ENCODE results near the gene MAD2L2.
"Not testable (repeated sequence)": the region's sequence is repeated elsewhere in the genome, so short reads cannot be mapped to it uniquely, and the experiment has no call there.

MAD2L2 gene

GRCh38 chr1:11645670-11646265 is 35.2 kb downstream of the MAD2L2 start:
- DNase-seq: peak; percentile 71
- in situ Hi-C loops (cut with HindIII; ENCODE audit: low pct_ligation_motif_present, low pct_unique_long_range_greater_than_20kb, low sequenced_read_pairs): no loop called here

GRCh38 chr1:11645270-11645669 is 35.7 kb downstream of the MAD2L2 start:
- in situ Hi-C loops (cut with HindIII; ENCODE audit: low pct_ligation_motif_present, low pct_unique_long_range_greater_than_20kb, low sequenced_read_pairs): no loop called here
- DNase-seq: no peak

- no peak for DNase-seq
- in situ Hi-C loops (cut with HindIII; ENCODE audit: low pct_ligation_motif_present, low pct_unique_long_range_greater_than_20kb, low sequenced_read_pairs): no loop called here
Observed at GRCh38 chr1:11643782-11644181, 37.2 kb downstream of the MAD2L2 start.

GRCh38 chr1:11642418-11643017 is 38.4 kb downstream of the MAD2L2 start:
- in situ Hi-C loops (cut with HindIII; ENCODE audit: low pct_ligation_motif_present, low pct_unique_long_range_greater_than_20kb, low sequenced_read_pairs): not testable (repeated sequence)
- peak; percentile 53 for DNase-seq

GRCh38 chr1:11641776-11642305 is 39.1 kb downstream of the MAD2L2 start:
- in situ Hi-C loops (cut with HindIII; ENCODE audit: low pct_ligation_motif_present, low pct_unique_long_range_greater_than_20kb, low sequenced_read_pairs): no loop called here
- no peak for DNase-seq

GRCh38 chr1:11640944-11641343 is 40.0 kb downstream of the MAD2L2 start:
- DNase-seq: no peak

GRCh38 chr1:11640101-11640500 is 40.8 kb downstream of the MAD2L2 start:
- in situ Hi-C loops (cut with HindIII; ENCODE audit: low pct_ligation_motif_present, low pct_unique_long_range_greater_than_20kb, low sequenced_read_pairs): no loop called here

More at GRCh38 chr1:11640944-11641343, 40.0 kb downstream of the MAD2L2 start:
- in situ Hi-C loops (cut with HindIII; ENCODE audit: low pct_ligation_motif_present, low pct_unique_long_range_greater_than_20kb, low sequenced_read_pairs): no loop called here

GRCh38 chr1:11639372-11639771 is 41.6 kb downstream of the MAD2L2 start:
- DNase-seq: no peak
- in situ Hi-C loops (cut with HindIII; ENCODE audit: low pct_ligation_motif_present, low pct_unique_long_range_greater_than_20kb, low sequenced_read_pairs): no loop called here

More at GRCh38 chr1:11640101-11640500, 40.8 kb downstream of the MAD2L2 start:
- no peak for DNase-seq

- in situ Hi-C loops (cut with HindIII; ENCODE audit: low pct_ligation_motif_present, low pct_unique_long_range_greater_than_20kb, low sequenced_read_pairs): no loop called here
- DNase-seq: no peak
Observed at GRCh38 chr1:11638121-11638520, 42.8 kb downstream of the MAD2L2 start.

GRCh38 chr1:11634365-11635192 is 46.4 kb downstream of the MAD2L2 start:
- DNase-seq: no peak
- in situ Hi-C loops (cut with HindIII; ENCODE audit: low pct_ligation_motif_present, low pct_unique_long_range_greater_than_20kb, low sequenced_read_pairs): no loop called here

GRCh38 chr1:11629184-11630016 is 51.5 kb downstream of the MAD2L2 start:
- no peak for DNase-seq
- in situ Hi-C loops (cut with HindIII; ENCODE audit: low pct_ligation_motif_present, low pct_unique_long_range_greater_than_20kb, low sequenced_read_pairs): no loop called here

- DNase-seq: no peak
- in situ Hi-C loops (cut with HindIII; ENCODE audit: low pct_ligation_motif_present, low pct_unique_long_range_greater_than_20kb, low sequenced_read_pairs): no loop called here
Observed at GRCh38 chr1:11628767-11629166, 52.2 kb downstream of the MAD2L2 start.

GRCh38 chr1:11626551-11626950 is 54.4 kb downstream of the MAD2L2 start:
- no peak for DNase-seq
- in situ Hi-C loops (cut with HindIII; ENCODE audit: low pct_ligation_motif_present, low pct_unique_long_range_greater_than_20kb, low sequenced_read_pairs): no loop called here

All from ACHN (cell line).